Psoas muscle (tissue), 8 donors: ENCODE data around the gene THAP4. TPM values are rescaled to one million over a fixed set of nuclear protein-coding genes. Genes with fewer than 3 reads are reported as not detected.

ENCODE experiments used
- ATAC-seq, 4 donors: fragments of 200-7000 bp; cut with Tn5 transposase; one replicate each; pipeline ENCODE4 v1.9.1; 2020; ENCODE audit warnings: moderate library complexity in 3 of 4, mild to moderate bottlenecking in 2 of 4
- DNase-seq, 2 donors: peaks; one replicate each; pipeline ENCODE4 v3.0.0-alpha.2; 2020
- H3K27ac ChIP-seq: fragments of 200-600 bp; one replicate; pipeline ENCODE4 v1.8.0; 2022
- H3K27me3 ChIP-seq, 3 donors: fragments of 200-600 bp in 1 of 3; one replicate each; pipeline versions ENCODE4 v1.6.1 to v1.8.0; 2013 to 2022; ENCODE audit warnings: low read length in 2 of 3, mild to moderate bottlenecking in 2 of 3, moderate library complexity in 1 of 3; ENCODE audit not compliant: insufficient read depth in 3 of 3
- H3K36me3 ChIP-seq, 2 donors: fragments of 200-600 bp in 1 of 2; one replicate each; pipeline versions ENCODE4 v1.6.1 to v1.8.0; 2013 to 2022; ENCODE audit warnings: low read depth in 1 of 2, mild to moderate bottlenecking in 1 of 2, moderate library complexity in 1 of 2; ENCODE audit not compliant: insufficient read depth in 1 of 2
- H3K4me1 ChIP-seq: fragments of 200-600 bp; one replicate; pipeline ENCODE4 v1.8.0; 2022
- H3K4me3 ChIP-seq: fragments of 200-600 bp; one replicate; pipeline ENCODE4 v1.8.0; 2022; ENCODE audit warnings: mild to moderate bottlenecking
- H3K9me3 ChIP-seq: fragments of 200-600 bp; one replicate; pipeline ENCODE4 v1.8.0; 2022
- WGBS, 3 donors: extraction: QIAGEN DNeasy Blood & Tissue Kit; methylation state at CpG; one replicate each; pipeline versions ENCODE4 v1.1.6 to v1.1.7; 2013; 5-methylcytosine and 5-hydroxymethylcytosine counted together
- intact Hi-C, 2 donors: fragments of 100-400 bp; cut with DNase I; formaldehyde crosslinking; loops; one replicate each; pipeline versions ENCODE4 v1.11.0 to v1.14.2; 2022
- polyA plus RNA-seq, 3 donors: library from polyadenylated mRNA; stranded (reverse); fragments of 200-250 nt; gene quantifications; one replicate each; pipeline ENCODE4 v1.2.3, GENCODE V29; 2013
- total RNA-seq, 4 donors: library from RNA; stranded (reverse); fragmentation: NEBNext Ultra II Directional in 2 of 4; extraction: Animal tissue kit (Norgen Biotek cat#: 25700) in 2 of 4; gene quantifications; one replicate each; pipeline versions ENCODE4 v1.2.1 to v1.2.4, GENCODE V29; 2021 to 2023
- TF ChIP-seq, protein P1 (sequence below): fragments of 200-600 bp; IDR thresholded peaks from one replicate; pipeline ENCODE4 v1.8.0; 2022; ENCODE audit warnings: antibody characterized with exemption
- donor health status: healthy with polysubstance abuse.
- donor health status: DM: no; HTN: no; CAD: no; lungs with moderate emphysema.
- donor health status: Bipolar disorder and iron deficiency.
- donor health status: healthy.
- donor health status: DM: yes; HTN: yes; CAD: no.
- donor health status: DM: no; HTN: no; CAD: no.
- donor health status: DM: no; HTN: no; CAD: no.
- donor health status: DM: yes; HTN: yes; CAD: no.

Gene THAP4
- total and polyA plus RNA-seq, 7 donors = 64.9 to 133 (median 89.6) TPM

DNA sequence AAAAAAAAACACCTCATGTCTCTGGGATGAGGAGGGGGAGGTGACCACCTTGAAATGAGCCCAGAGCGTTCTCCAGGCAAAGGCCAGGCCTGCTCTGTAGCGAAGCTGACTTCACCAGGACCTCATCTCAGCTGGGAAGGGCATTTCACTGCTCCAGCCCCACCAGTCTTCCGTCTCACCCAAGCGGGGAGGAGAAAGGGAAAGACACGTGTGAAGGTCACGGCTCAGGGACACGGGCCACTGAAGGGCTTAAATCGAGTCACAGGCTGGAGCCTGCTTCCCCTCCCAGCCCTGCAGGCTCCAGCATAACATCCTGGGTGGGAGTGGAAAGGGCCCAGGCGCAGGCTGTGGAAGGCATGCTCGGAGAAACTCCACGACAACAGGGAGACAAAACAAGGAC is 18.1 kb downstream of the THAP4 start:
- TF ChIP-seq, protein P1, sequence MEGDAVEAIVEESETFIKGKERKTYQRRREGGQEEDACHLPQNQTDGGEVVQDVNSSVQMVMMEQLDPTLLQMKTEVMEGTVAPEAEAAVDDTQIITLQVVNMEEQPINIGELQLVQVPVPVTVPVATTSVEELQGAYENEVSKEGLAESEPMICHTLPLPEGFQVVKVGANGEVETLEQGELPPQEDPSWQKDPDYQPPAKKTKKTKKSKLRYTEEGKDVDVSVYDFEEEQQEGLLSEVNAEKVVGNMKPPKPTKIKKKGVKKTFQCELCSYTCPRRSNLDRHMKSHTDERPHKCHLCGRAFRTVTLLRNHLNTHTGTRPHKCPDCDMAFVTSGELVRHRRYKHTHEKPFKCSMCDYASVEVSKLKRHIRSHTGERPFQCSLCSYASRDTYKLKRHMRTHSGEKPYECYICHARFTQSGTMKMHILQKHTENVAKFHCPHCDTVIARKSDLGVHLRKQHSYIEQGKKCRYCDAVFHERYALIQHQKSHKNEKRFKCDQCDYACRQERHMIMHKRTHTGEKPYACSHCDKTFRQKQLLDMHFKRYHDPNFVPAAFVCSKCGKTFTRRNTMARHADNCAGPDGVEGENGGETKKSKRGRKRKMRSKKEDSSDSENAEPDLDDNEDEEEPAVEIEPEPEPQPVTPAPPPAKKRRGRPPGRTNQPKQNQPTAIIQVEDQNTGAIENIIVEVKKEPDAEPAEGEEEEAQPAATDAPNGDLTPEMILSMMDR = no peak
- Histone ChIP-seq H3K36me3 (peaks cover 0 to 5% of the 10 kb centered on the region in 2 donors), H3K4me3 (no peak overlapping the region), H3K27ac (no peak overlapping the region), H3K4me1 (peaks cover 26% of the 10 kb centered on the region), H3K27me3 (no peaks in the 10 kb centered on the region), H3K9me3 (no peaks in the 10 kb centered on the region)
- no peak for ATAC-seq
- 85 to 88% (median 86%) methylated on average over 11 of the region's 11 CpGs for WGBS, 3 donors
- intact Hi-C loops = no loop called here
- DNase-seq = no peak

DNA sequence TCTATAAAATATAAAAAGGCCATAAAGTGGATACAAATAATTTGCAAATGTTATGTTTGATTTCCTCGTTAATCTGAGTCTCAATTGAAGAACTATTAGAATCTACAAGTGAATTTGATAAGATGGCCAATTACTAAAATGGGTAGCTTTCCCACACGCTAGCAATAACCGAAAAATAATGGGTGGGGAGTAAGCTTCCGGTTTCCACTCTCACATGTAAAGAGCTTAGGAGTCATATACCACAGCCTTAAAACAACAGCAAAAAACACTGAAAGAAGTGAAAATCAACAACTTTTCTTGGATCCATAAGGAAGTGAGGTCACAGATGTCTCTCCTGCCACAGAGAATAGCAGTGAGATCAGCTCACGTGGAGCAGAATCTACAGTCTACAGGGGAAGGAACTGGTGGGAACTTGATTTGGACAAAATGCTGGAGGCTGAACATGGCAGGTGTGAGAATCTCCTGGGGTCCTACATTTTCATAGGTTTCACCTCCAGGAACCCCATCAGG is 18.6 kb downstream of the THAP4 start:
- no peaks in the 10 kb centered on the region for H3K9me3 ChIP-seq
- intact Hi-C loops = no loop called here
- TF ChIP-seq, protein P1 = no peak
- H3K4me1 ChIP-seq = peaks cover 26% of the 10 kb centered on the region
- 69 to 78% (median 78%) methylated on average over 5 of the region's 5 CpGs for WGBS, 3 donors
- peak overlapping the region; percentile 72 for H3K27ac ChIP-seq
- H3K4me3 ChIP-seq = peak overlapping the region; percentile 60
- no peak for DNase-seq
- H3K36me3 ChIP-seq = peaks cover 0 to 5% of the 10 kb centered on the region in 2 donors
- H3K27me3 ChIP-seq = no peaks in the 10 kb centered on the region
- ATAC-seq = no peak

DNA sequence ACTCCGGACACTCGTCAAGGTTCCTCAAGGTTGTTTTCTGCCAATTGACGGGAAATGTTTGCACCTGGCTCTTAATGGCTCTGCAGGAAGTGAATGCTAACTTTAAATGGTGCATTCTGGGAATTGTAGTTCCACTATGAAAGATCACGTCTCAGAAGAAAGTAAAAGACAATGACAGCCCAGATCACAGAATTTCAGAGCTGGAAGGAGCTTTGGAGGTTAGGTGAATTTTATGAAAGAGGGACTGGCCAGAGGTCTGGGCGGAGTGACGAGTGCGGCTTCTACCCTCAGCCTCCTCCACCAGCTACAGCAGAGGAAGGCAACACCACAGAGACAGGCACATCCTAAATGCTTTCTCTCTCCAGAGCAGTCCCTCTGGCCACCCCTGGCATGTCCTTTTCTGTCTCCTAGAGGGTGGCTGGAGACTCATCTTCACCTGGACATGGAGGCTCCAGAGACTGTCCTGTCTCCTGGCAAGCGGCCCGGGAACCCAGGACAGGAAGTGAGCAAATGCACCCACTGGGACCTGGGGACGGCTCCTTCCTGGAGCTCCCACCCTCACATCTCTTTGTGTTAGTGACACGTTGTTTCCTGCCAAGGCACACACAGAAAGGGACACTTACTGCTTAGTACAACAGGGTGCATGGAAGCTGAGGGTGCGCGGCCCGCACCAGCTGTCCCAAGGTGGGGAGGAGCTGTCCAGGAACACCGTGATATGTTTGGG is 19.4 kb downstream of the THAP4 start:
- Histone ChIP-seq H3K36me3 (peaks cover 0 to 5% of the 10 kb centered on the region in 2 donors), H3K27me3 (no peaks in the 10 kb centered on the region), H3K4me3 (peak overlapping the region; percentile 60), H3K27ac (peak overlapping the region; percentile 72), H3K4me1 (peaks cover 30% of the 10 kb centered on the region), H3K9me3 (no peaks in the 10 kb centered on the region)
- intact Hi-C loops = no loop called here
- TF ChIP-seq, protein P1 = no peak
- WGBS, 3 donors = 39 to 46% (median 42%) methylated on average over 15 of the region's 15 CpGs
- DNase-seq (peak; percentile 37 to 71), ATAC-seq (peak; percentile 60 to 81 (median 71))

DNA sequence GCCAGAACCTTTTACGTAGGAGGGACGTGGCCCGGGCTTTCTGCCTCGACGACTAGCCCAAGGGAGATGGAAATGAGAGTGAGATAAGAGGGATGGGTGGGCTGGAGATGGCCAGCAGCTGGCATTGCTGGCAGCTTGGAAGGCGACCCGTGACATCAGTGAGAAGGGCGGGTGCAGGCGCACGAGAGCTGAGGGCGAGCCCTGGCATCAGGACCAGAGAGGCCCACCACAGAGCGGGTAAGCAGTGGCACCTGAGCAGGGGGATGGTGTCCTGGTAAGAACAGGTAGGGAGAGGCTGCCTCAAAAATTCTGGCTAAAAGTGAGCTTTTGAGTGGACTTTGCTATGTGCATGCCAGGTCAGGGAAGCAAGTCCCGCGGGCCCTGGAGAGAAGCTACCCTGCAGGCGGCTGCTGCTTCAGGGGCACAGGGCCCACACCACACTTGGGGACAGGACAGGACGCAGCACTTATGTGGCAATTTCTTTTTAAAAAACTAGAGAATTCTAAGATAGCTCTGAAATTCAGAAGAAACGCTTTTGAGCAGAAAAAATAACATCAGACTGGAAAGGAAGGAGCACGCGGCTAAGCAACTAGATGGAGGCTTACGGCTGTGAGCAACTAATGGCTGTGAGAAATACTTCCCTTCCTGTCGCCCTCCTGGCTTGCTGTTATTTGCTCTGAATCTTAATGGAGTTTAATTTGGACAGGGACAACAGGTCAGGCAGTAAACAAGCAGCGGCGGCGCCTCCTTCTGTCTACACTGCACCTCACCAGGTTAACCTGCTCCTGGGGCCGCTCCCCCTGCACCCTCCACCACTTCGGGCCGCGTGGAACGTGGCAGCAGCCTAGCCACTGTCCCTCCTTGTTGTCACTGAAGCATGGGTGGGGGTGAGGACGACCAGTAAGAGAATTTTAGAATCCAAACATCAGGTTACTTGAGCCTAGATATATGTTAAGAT is 20.5 kb downstream of the THAP4 start:
- Histone ChIP-seq H3K4me1 (peaks cover 39% of the 10 kb centered on the region), H3K27ac (peak overlapping the region; percentile 72), H3K4me3 (peak overlapping the region; percentile 60), H3K36me3 (peaks cover 0 to 5% of the 10 kb centered on the region in 2 donors), H3K9me3 (no peaks in the 10 kb centered on the region), H3K27me3 (no peaks in the 10 kb centered on the region)
- WGBS, 3 donors = 68 to 78% (median 74%) methylated on average over 30 of the region's 30 CpGs
- ATAC-seq = peak; percentile 45 to 54 (median 48)
- intact Hi-C loops = no loop called here
- no peak for DNase-seq
- TF ChIP-seq, protein P1 = no peak
